Bronchial epithelial cell (primary cell): ENCODE measurements around the gene P2RX1. TPM values are rescaled to one million over a fixed set of nuclear protein-coding genes. Genes with fewer than 3 reads are reported as not detected.
"Not testable (repeated sequence)": the region's sequence is repeated elsewhere in the genome, so short reads cannot be mapped to it uniquely, and the experiment has no call there.

ENCODE experiments used
- DNase-seq: peaks from one replicate; pipeline ENCODE4 v3.0.0-alpha.2; 2010; ENCODE audit warnings: low read depth
- FAIRE-seq: peaks from 2 replicates; lab custom pipeline; 2011; peaks lifted over from hg19 to GRCh38; lab: Jason Lieb, UNC
- H3K27me3 ChIP-seq: 2 replicates; pipeline ENCODE4 v1.5.1; 2011; ENCODE audit warnings: low read length; ENCODE audit not compliant: control insufficient read depth, insufficient read depth
- H3K36me3 ChIP-seq: 2 replicates; pipeline ENCODE4 v1.5.1; 2011; ENCODE audit warnings: low read length; ENCODE audit not compliant: control insufficient read depth, insufficient read depth
- H3K4me3 ChIP-seq: 2 replicates; pipeline ENCODE4 v1.5.1; 2011; ENCODE audit warnings: mild to moderate bottlenecking, low read depth, low read length, control low read depth
- CTCF ChIP-seq: IDR thresholded peaks from 2 replicates; pipeline ENCODE4 v1.5.1; 2011; ENCODE audit warnings: mild to moderate bottlenecking, moderate library complexity, low read length, control low read depth, inconsistent platforms; ENCODE audit not compliant: insufficient read depth, severe bottlenecking
- total RNA-seq: library from RNA; depleted of rRNA; stranded (reverse); fragments of >200 nt; gene quantifications from 2 replicates; pipeline ENCODE4 v1.2.1, GENCODE V29; 2014

P2RX1 gene
- total RNA-seq, 1 donor from 2014 or later = not detected

DNA sequence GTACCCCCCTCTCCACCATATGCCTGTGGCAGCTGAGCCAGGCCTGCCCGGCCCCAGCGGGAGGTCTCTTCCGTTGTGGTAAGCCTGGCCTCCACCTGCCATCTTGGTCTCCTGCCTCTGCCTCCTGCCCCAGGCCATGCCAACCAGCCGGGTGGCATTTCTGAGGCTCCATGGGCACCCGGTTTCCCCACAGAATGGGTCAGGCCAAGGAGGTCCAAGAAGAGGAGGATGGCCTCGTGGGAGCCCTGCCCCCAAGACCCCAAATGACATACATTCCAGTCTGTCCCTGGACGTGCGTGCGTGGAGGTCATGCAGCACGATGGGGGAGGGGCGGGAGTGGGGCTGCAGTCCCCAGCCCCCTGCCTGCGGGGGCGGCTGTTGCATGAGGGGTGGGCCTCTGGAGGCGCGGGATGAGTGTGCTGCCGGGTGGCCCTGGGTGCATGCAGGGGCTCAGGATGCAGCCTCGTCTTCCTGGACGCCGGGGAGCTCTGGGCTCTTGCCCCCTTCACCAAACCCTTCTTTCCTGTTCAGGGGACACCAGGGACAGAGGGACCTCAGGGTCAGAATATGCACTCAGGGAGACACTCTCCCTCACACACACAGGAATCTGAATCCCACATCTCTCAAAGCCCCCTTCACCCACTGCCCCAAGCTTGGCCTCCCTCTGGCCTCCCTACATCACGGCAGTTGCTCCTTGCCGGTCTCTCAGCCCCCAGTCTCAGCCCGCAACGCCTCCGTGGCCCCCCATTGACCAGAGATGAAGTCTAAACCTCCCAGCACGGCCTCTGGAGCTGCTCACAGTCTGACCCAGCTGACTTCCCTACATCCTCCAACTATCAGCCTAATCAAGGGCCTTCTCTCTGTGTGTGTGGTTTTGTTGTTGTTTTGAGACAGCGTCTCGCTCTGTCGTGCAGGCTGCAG, 54.2 kb downstream of the P2RX1 start:
- TF ChIP-seq CTCF = no peak
- DNase-seq (no peak), FAIRE-seq (peak; percentile 66)
- Histone ChIP-seq H3K27me3 (no peaks in the 10 kb centered on the region), H3K4me3 (no peak overlapping the region), H3K36me3 (peaks cover 15% of the 10 kb centered on the region)

GRCh38 chr17:3860939-3861700, 55.1 kb downstream of the P2RX1 start:
- FAIRE-seq (no peak), DNase-seq (no peak)
- Histone ChIP-seq H3K36me3 (peaks cover 15% of the 10 kb centered on the region), H3K27me3 (no peaks in the 10 kb centered on the region), H3K4me3 (no peak overlapping the region)
- TF ChIP-seq CTCF = no peak

DNA sequence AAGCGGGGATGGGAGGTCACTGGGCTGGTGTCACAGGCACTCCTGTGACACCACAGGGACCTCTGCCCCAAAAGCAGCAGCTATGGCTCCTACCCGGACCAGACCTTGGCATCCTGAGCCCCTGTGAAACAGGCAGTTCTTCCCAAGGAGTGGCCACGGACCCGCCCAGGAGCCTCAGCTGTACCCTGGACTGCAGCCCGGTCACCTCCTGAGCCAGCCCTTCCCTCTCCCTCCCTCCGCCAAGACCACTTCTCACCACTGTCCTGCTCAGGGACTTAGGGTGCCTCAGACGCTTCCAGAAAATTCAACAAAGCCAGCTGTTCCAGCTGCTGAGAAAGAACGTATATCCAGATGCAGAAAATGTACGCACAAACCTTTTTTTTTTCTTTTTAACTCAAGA, 56.3 kb downstream of the P2RX1 start:
- no peak for FAIRE-seq
- DNase-seq = no peak
- Histone ChIP-seq H3K36me3 (peaks cover 10% of the 10 kb centered on the region), H3K27me3 (no peaks in the 10 kb centered on the region), H3K4me3 (no peak overlapping the region)
- no peak for TF ChIP-seq CTCF

GRCh38 chr17:3857261-3858105, 58.8 kb downstream of the P2RX1 start:
- DNase-seq (no peak), FAIRE-seq (no peak)
- Histone ChIP-seq H3K27me3 (no peaks in the 10 kb centered on the region), H3K4me3 (no peak overlapping the region), H3K36me3 (peaks cover 10% of the 10 kb centered on the region)
- TF ChIP-seq CTCF = no peak

DNA sequence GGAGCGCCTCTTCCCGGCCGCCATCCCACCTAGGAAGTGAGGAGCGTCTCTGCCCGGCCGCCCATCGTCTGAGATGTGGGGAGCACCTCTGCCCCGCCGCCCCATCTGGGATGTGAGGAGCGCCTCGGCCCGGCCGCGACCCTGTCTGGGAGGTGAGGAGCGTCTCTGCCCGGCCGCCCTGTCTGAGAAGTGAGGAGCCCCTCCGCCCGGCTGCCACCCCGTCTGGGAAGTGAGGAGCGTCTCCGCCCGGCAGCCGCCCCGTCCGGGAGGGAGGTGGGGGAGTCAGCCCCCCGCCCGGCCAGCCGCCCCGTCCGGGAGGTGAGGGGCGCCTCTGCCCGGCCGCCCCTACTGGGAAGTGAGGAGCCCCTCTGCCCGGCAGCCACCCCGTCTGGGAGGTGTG, 62.1 kb downstream of the P2RX1 start:
- DNase-seq, H3K36me3 ChIP-seq, FAIRE-seq, H3K4me3 ChIP-seq, H3K27me3 ChIP-seq: not testable (repeated sequence)

DNA sequence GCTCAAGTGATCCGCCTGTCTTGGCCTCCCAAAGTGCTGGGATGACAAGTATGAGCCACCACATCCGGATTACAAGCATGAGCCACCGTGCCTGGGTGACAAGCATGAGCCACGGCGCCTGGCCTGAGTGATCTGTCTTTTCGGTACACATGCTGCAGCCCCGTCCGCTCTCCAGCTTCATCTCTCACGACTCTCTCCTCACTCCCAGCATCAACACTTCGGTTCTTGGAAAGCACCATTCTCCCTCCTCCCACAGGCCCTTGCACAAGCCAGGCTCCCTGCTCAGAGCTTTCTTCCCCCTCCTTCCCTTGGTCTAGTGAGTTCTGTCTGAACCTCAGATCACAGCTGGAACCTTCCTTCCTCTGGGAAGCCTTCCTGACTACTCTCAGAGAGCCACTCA, 63.7 kb downstream of the P2RX1 start:
- no peaks in the 10 kb centered on the region for H3K36me3 ChIP-seq
- no peaks in the 10 kb centered on the region for H3K27me3 ChIP-seq
- FAIRE-seq (no peak), DNase-seq (no peak)
- no peak for TF ChIP-seq CTCF
- H3K4me3 ChIP-seq = no peak overlapping the region
